OCI-LY7 (cell line): ENCODE data around the gene TTC9B. TPM values are rescaled to one million over a fixed set of nuclear protein-coding genes. Genes with fewer than 3 reads are reported as not detected.

Experiments used
- BruUV-seq: library from RNA; stranded (reverse); fragments of 400-500 nt; replicated peaks from 2 replicates; lab custom pipeline; 2021; lab: Mats Ljungman, UMichigan
- CTCF ChIA-PET: fragments of 300-600 bp; sonication (Branson Sonifier 250); formaldehyde crosslinking; loops from one replicate; lab custom pipeline; 2022; ENCODE audit warnings: antibody characterized with exemption; ENCODE audit not compliant: unreplicated experiment; lab: Charles Lee
- POLR2A ChIA-PET: fragments of 300-600 bp; sonication (Branson Sonifier 250); formaldehyde crosslinking; loops from one replicate; lab custom pipeline; 2022; ENCODE audit warnings: antibody characterized with exemption; lab: Charles Lee
- DNase-seq: peaks from one replicate; pipeline ENCODE4 v3.0.0-alpha.2; 2015; ENCODE audit warnings: low spot score
- H2AFZ ChIP-seq: fragments of 200-600 bp; sonication (generic), shearing (Covaris generic); 2 replicates; pipeline ENCODE4 v1.6.1; 2014; ENCODE audit warnings: mild to moderate bottlenecking, antibody characterized with exemption, low read length, moderate library complexity
- H3K27ac ChIP-seq: fragments of 200-600 bp; sonication (generic); 2 replicates; pipeline ENCODE4 v1.5.1; 2014; ENCODE audit warnings: mixed run types, low read depth, mild to moderate bottlenecking, moderate library complexity, low read length, inconsistent platforms; ENCODE audit not compliant: poor library complexity, severe bottlenecking
- H3K36me3 ChIP-seq: fragments of 200-600 bp; sonication (generic); 2 replicates; pipeline ENCODE4 v1.6.1; 2014; ENCODE audit warnings: mild to moderate bottlenecking, antibody characterized with exemption, low read length, moderate library complexity, mixed read lengths; ENCODE audit not compliant: insufficient read depth
- H3K4me1 ChIP-seq: fragments of 200-600 bp; sonication (generic); 2 replicates; pipeline ENCODE4 v1.5.1; 2014; ENCODE audit warnings: mild to moderate bottlenecking, low read length; ENCODE audit not compliant: insufficient read depth, poor library complexity, severe bottlenecking
- H3K4me2 ChIP-seq: fragments of 200-600 bp; sonication (generic); 2 replicates; pipeline ENCODE4 v1.6.1; 2014; ENCODE audit warnings: mild to moderate bottlenecking, low read length
- H3K4me3 ChIP-seq: fragments of 200-600 bp; sonication (generic); 2 replicates; pipeline ENCODE4 v1.5.1; 2014; ENCODE audit warnings: mild to moderate bottlenecking, low read depth, low read length; ENCODE audit not compliant: poor library complexity, severe bottlenecking
- H3K79me2 ChIP-seq: fragments of 200-600 bp; sonication (generic); 2 replicates; pipeline ENCODE4 v1.6.1; 2016; ENCODE audit warnings: low read depth, mild to moderate bottlenecking, low read length, moderate library complexity, mixed read lengths; ENCODE audit not compliant: insufficient read depth
- H3K9me2 ChIP-seq: fragments of 200-600 bp; sonication (generic); 2 replicates; pipeline ENCODE4 v1.6.1; 2016; ENCODE audit warnings: mild to moderate bottlenecking, low read length, mixed read lengths; ENCODE audit not compliant: insufficient read depth
- H3K9me3 ChIP-seq: fragments of 200-600 bp; sonication (generic); 2 replicates; pipeline ENCODE4 v1.6.1; 2014; ENCODE audit warnings: mild to moderate bottlenecking, mixed run types, low read length, mixed read lengths
- H4K20me1 ChIP-seq: fragments of 200-600 bp; sonication (generic); 2 replicates; pipeline ENCODE4 v1.6.1; 2014; ENCODE audit warnings: mild to moderate bottlenecking, antibody characterized with exemption, low read length, moderate library complexity, mixed read lengths; ENCODE audit not compliant: insufficient read depth
- EZH2phosphoT487 ChIP-seq: fragments of 200-600 bp; sonication (generic); IDR thresholded peaks from 2 replicates; pipeline ENCODE4 v1.6.1; 2018; ENCODE audit warnings: low read depth, borderline replicate concordance, mild to moderate bottlenecking, mixed run types, antibody characterized with exemption, low read length, moderate library complexity, mixed read lengths
- intact Hi-C: fragments of 100-400 bp; cut with micrococcal nuclease; formaldehyde crosslinking; loops from one replicate; pipeline ENCODE4 v1.10.0; 2022; ENCODE audit not compliant: unreplicated experiment
- total RNA-seq, 2 experiments: library from RNA; depleted of rRNA in 1 of 2; stranded (reverse); fragments of >200 nt in 1 of 2; shearing (Covaris generic) in 1 of 2; gene quantifications; 2 replicates each; pipeline ENCODE4 v1.2.3, GENCODE V29; 2014 to 2022
- TF ChIP-seq, protein P1 (sequence below): fragments of 200-600 bp; sonication (generic); conservative IDR thresholded peaks from 2 replicates; pipeline ENCODE4 v1.5.1; 2014; ENCODE audit warnings: mild to moderate bottlenecking, antibody characterized with exemption, low read length, moderate library complexity, mixed read lengths

TTC9B gene
- total RNA-seq, 2 experiments from 2014 or later = not detected

DNA sequence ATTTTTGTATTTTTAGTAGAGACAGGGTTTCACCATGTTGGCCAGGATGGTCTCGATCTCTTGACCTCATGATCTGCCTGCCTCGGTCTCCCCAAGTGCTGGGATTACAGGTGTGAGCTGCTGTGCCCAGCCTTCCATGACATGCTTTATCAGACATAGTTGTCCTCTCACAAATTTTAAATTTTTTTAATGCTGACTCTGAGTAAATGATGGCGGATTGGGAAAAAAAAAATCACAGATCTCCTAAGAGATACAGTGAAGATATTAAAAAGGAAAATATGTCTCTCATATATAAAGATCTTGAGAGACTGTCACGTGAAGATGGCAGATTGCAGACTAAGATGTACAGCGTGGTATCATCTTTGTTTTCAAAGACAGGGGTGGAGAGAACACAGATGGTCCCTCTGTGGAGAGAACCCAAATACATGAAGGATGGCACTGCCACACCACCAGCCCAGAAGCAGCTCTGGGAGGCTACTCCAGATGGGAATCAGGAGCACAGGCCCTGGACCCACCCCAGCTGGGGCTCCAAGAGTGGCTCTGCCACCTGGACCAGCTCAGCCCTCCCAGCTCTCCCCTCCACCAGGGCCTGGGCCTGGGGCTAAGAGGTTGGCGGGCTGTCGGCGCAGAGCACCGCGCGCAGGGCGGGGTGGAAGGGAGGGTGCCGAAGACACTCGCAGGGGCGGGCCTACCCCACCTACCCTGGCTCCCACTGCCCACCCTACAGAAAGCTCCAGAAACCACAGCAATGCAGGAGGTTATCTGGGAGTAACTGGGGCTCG is 28.3 kb upstream of the TTC9B start:
- Histone ChIP-seq H3K9me2 (no peaks in the 10 kb centered on the region), H3K4me1 (no peaks in the 10 kb centered on the region), H3K36me3 (peaks cover 27% of the 10 kb centered on the region), H3K4me2 (no peak overlapping the region), H2AFZ (no peak overlapping the region), H3K4me3 (no peak overlapping the region), H4K20me1 (no peaks in the 10 kb centered on the region), H3K9me3 (no peaks in the 10 kb centered on the region), H3K27ac (no peak overlapping the region), H3K79me2 (no peaks in the 10 kb centered on the region)
- ChIA-PET CTCF (no interaction called here), POLR2A (interaction anchor here (0.7 kb wide), 2 partner anchors 30 to 376 kb away, joined by 4 to 5 read pairs; no protein-coding TSS in a partner anchor)
- no peak for DNase-seq
- intact Hi-C loops = no loop called here
- no TSS peak for BruUV-seq
- TF ChIP-seq EZH2phosphoT487 = no peak
- TF ChIP-seq, protein P1, sequence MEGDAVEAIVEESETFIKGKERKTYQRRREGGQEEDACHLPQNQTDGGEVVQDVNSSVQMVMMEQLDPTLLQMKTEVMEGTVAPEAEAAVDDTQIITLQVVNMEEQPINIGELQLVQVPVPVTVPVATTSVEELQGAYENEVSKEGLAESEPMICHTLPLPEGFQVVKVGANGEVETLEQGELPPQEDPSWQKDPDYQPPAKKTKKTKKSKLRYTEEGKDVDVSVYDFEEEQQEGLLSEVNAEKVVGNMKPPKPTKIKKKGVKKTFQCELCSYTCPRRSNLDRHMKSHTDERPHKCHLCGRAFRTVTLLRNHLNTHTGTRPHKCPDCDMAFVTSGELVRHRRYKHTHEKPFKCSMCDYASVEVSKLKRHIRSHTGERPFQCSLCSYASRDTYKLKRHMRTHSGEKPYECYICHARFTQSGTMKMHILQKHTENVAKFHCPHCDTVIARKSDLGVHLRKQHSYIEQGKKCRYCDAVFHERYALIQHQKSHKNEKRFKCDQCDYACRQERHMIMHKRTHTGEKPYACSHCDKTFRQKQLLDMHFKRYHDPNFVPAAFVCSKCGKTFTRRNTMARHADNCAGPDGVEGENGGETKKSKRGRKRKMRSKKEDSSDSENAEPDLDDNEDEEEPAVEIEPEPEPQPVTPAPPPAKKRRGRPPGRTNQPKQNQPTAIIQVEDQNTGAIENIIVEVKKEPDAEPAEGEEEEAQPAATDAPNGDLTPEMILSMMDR = no peak

- no TSS peak for BruUV-seq
- no peaks in the 10 kb centered on the region for H3K79me2 ChIP-seq
- CTCF ChIA-PET = no interaction called here
Measured at GRCh38 chr19:40245506-40246128, 27.4 kb upstream of the TTC9B start.

More at GRCh38 chr19:40245506-40246128, 27.4 kb upstream of the TTC9B start:
- DNase-seq = no peak
- no peaks in the 10 kb centered on the region for H4K20me1 ChIP-seq
- H3K27ac ChIP-seq = no peak overlapping the region
- no peaks in the 10 kb centered on the region for H3K4me1 ChIP-seq
- H3K4me2 ChIP-seq = no peak overlapping the region
- peaks cover 25% of the 10 kb centered on the region for H3K36me3 ChIP-seq
- TF ChIP-seq, protein P1 = no peak
- TF ChIP-seq EZH2phosphoT487 = no peak
- H3K9me2 ChIP-seq = no peaks in the 10 kb centered on the region
- POLR2A ChIA-PET = interaction anchor here (0.7 kb wide), 2 partner anchors 30 to 375 kb away, joined by 4 to 5 read pairs; no protein-coding TSS in a partner anchor
- intact Hi-C loops = no loop called here
- H2AFZ ChIP-seq = no peak overlapping the region
- H3K4me3 ChIP-seq = no peak overlapping the region
- no peaks in the 10 kb centered on the region for H3K9me3 ChIP-seq
